Mucosa of rectum (tissue), 2 donors: Measurements from ENCODE around the gene PPP1R7.

Source experiments
- H3K27ac ChIP-seq, 2 donors: one replicate each; pipeline ENCODE4 v1.7.0; 2013; ENCODE audit warnings: inconsistent platforms in 2 of 2, low read depth in 2 of 2, low read length in 2 of 2
- H3K27me3 ChIP-seq, 2 donors: one replicate each; pipeline ENCODE4 v1.7.0; 2013; ENCODE audit warnings: low read length in 2 of 2; ENCODE audit not compliant: control insufficient read depth in 2 of 2, insufficient read depth in 2 of 2
- H3K36me3 ChIP-seq, 2 donors: one replicate each; pipeline ENCODE4 v1.7.0; 2013; ENCODE audit warnings: low read length in 2 of 2; ENCODE audit not compliant: control insufficient read depth in 2 of 2, insufficient read depth in 2 of 2
- H3K4me1 ChIP-seq, 2 donors: one replicate each; pipeline ENCODE4 v1.7.0; 2013; ENCODE audit warnings: low read length in 2 of 2, mild to moderate bottlenecking in 1 of 2; ENCODE audit not compliant: control insufficient read depth in 2 of 2, insufficient read depth in 2 of 2
- H3K4me3 ChIP-seq, 2 donors: one replicate each; pipeline ENCODE4 v1.7.0; 2013; ENCODE audit warnings: low read length in 2 of 2
- H3K9ac ChIP-seq, 2 donors: one replicate each; pipeline ENCODE4 v1.7.0; 2013; ENCODE audit warnings: low read length in 2 of 2, low read depth in 1 of 2, mild to moderate bottlenecking in 1 of 2
- H3K9me3 ChIP-seq, 2 donors: one replicate each; pipeline ENCODE4 v1.7.0; 2013; ENCODE audit warnings: low read length in 2 of 2; ENCODE audit not compliant: control insufficient read depth in 2 of 2
- donor health status: healthy.
- donor health status: Normal muscosa, but diverticular disease.

Gene PPP1R7

DNA sequence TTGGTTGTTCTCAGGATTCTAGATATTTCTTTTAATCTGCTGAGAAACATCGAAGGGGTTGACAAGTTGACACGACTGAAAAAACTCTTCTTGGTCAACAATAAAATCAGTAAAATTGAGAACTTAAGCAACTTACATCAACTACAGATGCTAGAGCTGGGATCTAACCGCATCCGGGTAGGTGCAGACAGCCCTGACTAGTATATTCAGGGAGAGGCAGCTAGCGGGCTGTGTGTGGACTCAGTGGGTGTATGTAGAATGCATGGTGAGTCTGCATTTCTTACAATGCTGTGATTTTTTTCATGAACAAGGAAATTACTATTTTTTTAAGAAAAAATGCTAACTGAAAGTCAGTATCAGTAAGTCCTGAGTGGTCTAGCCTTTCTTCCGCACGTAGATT, 10.1 kb downstream of the PPP1R7 start:
- Histone ChIP-seq H3K9ac (no peak overlapping the region), H3K36me3 (peaks cover 40 to 52% of the 10 kb centered on the region in 2 donors), H3K9me3 (no peaks in the 10 kb centered on the region), H3K4me3 (no peak overlapping the region), H3K27ac (no peak overlapping the region), H3K4me1 (no peaks in the 10 kb centered on the region), H3K27me3 (no peaks in the 10 kb centered on the region)

GRCh38 chr2:241161646-241162281, 11.5 kb downstream of the PPP1R7 start:
- Histone ChIP-seq H3K9me3 (no peaks in the 10 kb centered on the region), H3K9ac (no peak overlapping the region), H3K4me3 (no peak overlapping the region), H3K27me3 (no peaks in the 10 kb centered on the region), H3K4me1 (no peaks in the 10 kb centered on the region), H3K36me3 (peaks cover 45 to 59% of the 10 kb centered on the region in 2 donors), H3K27ac (peak overlapping the region; percentile 17 to 38)

DNA sequence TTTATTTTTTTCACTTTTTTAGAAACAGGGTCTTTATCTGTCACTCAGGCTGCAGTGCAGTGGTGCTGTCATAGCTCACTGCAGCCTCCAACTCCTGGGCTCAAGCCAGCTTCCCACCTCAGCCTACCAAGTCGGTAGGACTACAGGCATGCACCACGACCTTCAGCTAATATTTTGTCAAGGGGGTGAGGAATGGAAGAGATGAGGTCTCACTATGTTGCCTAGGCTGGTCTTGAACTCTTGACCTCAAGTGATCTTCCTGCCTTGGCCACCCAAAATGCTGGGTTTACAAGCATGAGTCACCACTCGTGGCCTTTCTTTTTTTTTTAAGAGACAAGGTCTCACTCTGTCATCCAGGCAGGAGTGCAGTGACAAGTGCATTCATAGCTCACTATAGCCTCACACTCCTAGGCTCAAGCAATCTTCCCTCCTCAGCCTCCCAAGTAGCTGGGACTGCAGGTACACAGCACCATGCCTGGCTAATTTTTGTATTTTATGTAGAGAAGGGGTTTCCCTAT, 13.4 kb downstream of the PPP1R7 start:
- H3K36me3 ChIP-seq = peaks cover 43 to 61% of the 10 kb centered on the region in 2 donors
- H3K9ac ChIP-seq = no peak overlapping the region
- H3K27me3 ChIP-seq = no peaks in the 10 kb centered on the region
- H3K27ac ChIP-seq = no peak overlapping the region
- no peaks in the 10 kb centered on the region for H3K4me1 ChIP-seq
- no peak overlapping the region for H3K4me3 ChIP-seq
- H3K9me3 ChIP-seq = no peaks in the 10 kb centered on the region

DNA sequence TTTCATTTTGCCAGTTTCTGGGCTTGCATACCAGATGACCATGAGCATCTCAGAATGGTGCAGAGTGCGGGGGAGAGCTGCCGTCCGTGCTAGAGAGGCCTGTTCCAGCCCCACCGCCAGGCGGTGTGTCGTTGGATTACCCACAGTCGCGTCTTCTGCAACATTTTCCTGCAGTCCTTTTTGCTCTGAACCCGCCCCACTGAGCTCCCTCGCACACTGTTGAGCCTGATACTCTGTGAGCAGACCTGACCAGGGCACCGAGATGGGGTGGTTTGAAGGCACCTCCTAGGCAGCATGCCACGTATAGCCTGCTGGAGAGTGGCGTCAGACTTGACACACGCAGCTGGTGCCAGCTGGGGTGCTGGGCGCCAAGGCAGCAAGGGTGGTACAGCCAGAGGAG, 18.1 kb downstream of the PPP1R7 start:
- H3K36me3 ChIP-seq = peaks cover 54 to 65% of the 10 kb centered on the region in 2 donors
- no peak overlapping the region for H3K9ac ChIP-seq
- no peaks in the 10 kb centered on the region for H3K4me1 ChIP-seq
- no peak overlapping the region for H3K27ac ChIP-seq
- H3K9me3 ChIP-seq = peaks cover 0 to 3% of the 10 kb centered on the region in 2 donors
- no peak overlapping the region for H3K4me3 ChIP-seq
- no peaks in the 10 kb centered on the region for H3K27me3 ChIP-seq

- Histone ChIP-seq H3K4me3 (no peak overlapping the region), H3K27me3 (no peaks in the 10 kb centered on the region), H3K9ac (no peak overlapping the region), H3K36me3 (peaks cover 44 to 47% of the 10 kb centered on the region in 2 donors), H3K4me1 (no peaks in the 10 kb centered on the region), H3K9me3 (peaks cover 0 to 3% of the 10 kb centered on the region in 2 donors), H3K27ac (no peak overlapping the region)
Observed at GRCh38 chr2:241173557-241173956, 23.3 kb downstream of the PPP1R7 start.

- Histone ChIP-seq H3K4me1 (no peaks in the 10 kb centered on the region), H3K36me3 (peaks cover 18 to 33% of the 10 kb centered on the region in 2 donors), H3K27ac (no peak overlapping the region), H3K4me3 (no peak overlapping the region), H3K27me3 (no peaks in the 10 kb centered on the region), H3K9me3 (no peaks in the 10 kb centered on the region), H3K9ac (no peak overlapping the region)
Observed at GRCh38 chr2:241177526-241178334, 27.5 kb downstream of the PPP1R7 start.

DNA sequence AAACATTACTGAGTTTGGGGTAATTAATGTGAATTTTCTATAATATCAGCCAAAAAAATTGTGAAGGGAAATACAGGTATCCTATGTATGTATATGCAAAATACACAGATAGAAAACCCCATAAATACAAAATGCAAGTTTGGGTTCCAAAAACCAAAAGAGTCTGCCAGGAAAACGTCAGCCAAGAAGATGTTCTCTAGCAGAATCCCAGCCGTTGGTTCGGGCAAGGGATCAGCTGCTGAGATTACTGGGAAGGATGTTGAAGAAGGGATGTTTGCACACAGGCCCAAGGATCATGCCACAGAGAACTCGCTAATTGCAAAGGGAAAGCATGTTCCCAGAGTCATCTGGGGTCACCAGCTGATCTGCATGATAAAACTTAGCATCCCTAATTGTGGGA, 28.7 kb downstream of the PPP1R7 start:
- no peaks in the 10 kb centered on the region for H3K4me1 ChIP-seq

GRCh38 chr2:241179899-241180298, 29.6 kb downstream of the PPP1R7 start:
- H3K27me3 ChIP-seq = no peaks in the 10 kb centered on the region
- H3K27ac ChIP-seq = no peak overlapping the region
- H3K4me3 ChIP-seq = no peak overlapping the region
- H3K36me3 ChIP-seq = peaks cover 24 to 36% of the 10 kb centered on the region in 2 donors
- H3K4me1 ChIP-seq = no peaks in the 10 kb centered on the region
- H3K9ac ChIP-seq = no peak overlapping the region
- H3K9me3 ChIP-seq = no peaks in the 10 kb centered on the region

More for the DNA sequence above, 28.7 kb downstream of the PPP1R7 start:
- H3K9me3 ChIP-seq = no peaks in the 10 kb centered on the region
- no peak overlapping the region for H3K4me3 ChIP-seq
- H3K36me3 ChIP-seq = peaks cover 24 to 40% of the 10 kb centered on the region in 2 donors
- H3K27ac ChIP-seq = no peak overlapping the region
- no peak overlapping the region for H3K9ac ChIP-seq
- H3K27me3 ChIP-seq = no peaks in the 10 kb centered on the region

GRCh38 chr2:241180495-241180894, 30.2 kb downstream of the PPP1R7 start:
- Histone ChIP-seq H3K4me3 (no peak overlapping the region), H3K9ac (no peak overlapping the region), H3K36me3 (peaks cover 19 to 32% of the 10 kb centered on the region in 2 donors), H3K9me3 (no peaks in the 10 kb centered on the region), H3K27me3 (no peaks in the 10 kb centered on the region), H3K4me1 (no peaks in the 10 kb centered on the region), H3K27ac (no peak overlapping the region)

DNA sequence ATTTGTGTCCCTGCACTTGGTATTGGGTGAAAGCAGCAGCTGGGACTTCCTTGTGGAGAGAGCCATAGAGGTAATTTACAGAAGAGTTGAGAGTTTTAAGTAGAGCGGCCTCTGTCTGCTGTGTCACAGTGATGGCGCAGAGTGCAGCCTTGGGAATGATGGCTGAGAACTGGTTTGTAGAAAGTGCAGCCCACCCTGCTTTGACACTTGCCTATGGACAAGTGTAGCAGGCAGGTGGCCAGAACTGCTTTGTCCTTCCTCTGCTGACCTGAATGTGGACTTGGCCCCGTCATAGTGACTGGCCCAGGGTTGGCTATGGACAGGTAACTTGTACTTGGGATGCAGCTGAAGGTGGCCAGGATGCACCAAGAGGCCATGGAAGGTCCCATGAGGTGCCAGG, 31.9 kb downstream of the PPP1R7 start:
- Histone ChIP-seq H3K4me1 (no peaks in the 10 kb centered on the region), H3K27ac (no peak overlapping the region), H3K4me3 (no peak overlapping the region), H3K9ac (no peak overlapping the region), H3K9me3 (no peaks in the 10 kb centered on the region), H3K36me3 (peaks cover 19 to 22% of the 10 kb centered on the region in 2 donors), H3K27me3 (no peaks in the 10 kb centered on the region)
